Stomach (tissue), 4 donors: ENCODE data around the gene ETFA.

Experiments used
- CTCF ChIP-seq, 7 experiments: fragments of 450-650 bp in 4 of 7; fragments of 200-600 bp in 3 of 7; sonication (generic) in 3 of 7; IDR thresholded peaks; one replicate each; pipeline ENCODE4 v1.5.1; 2016 to 2019; ENCODE audit warnings: antibody characterized with exemption in 7 of 7, control low read depth in 2 of 7, mild to moderate bottlenecking in 1 of 7
- EP300 ChIP-seq: sonication (generic); formaldehyde crosslinking; IDR thresholded peaks from one replicate; pipeline ENCODE4 v1.6.1; 2017; ENCODE audit warnings: antibody characterized with exemption
- POLR2A ChIP-seq, 4 donors: fragments of 450-650 bp; IDR thresholded peaks; one replicate each; pipeline ENCODE4 v1.6.1; 2016; ENCODE audit warnings: antibody characterized with exemption in 4 of 4, control low read depth in 2 of 4, mild to moderate bottlenecking in 1 of 4, moderate library complexity in 1 of 4
- POLR2AphosphoS5 ChIP-seq, 3 donors: sonication (generic); formaldehyde crosslinking; IDR thresholded peaks; one replicate each; pipeline ENCODE4 v1.6.1; 2016; ENCODE audit warnings: antibody characterized with exemption in 3 of 3

GRCh38 chr15:76189106-76189505, 122.2 kb downstream of the ETFA start:
- TF ChIP-seq CTCF (IDR thresholded peaks at IDR 0.05), result no peak
- no peak for TF ChIP-seq POLR2AphosphoS5 (IDR thresholded peaks at IDR 0.05)
- no peak for TF ChIP-seq POLR2A (IDR thresholded peaks at IDR 0.05)
- no peak for TF ChIP-seq EP300
